SK-N-SH (cell line): ENCODE results near the gene TMEM131. TPM values are rescaled to one million over a fixed set of nuclear protein-coding genes. Genes with fewer than 3 reads are reported as not detected.

Source experiments
- CTCF ChIA-PET: fragments of 300-600, 350-600 bp; formaldehyde crosslinking; extraction: SDS; loops from one replicate; lab custom pipeline; 2021; lab: Yijun Ruan, JAX
- POLR2A ChIA-PET: fragments of 350-600 bp; sonication (Branson Sonifier 250); formaldehyde crosslinking; extraction: SDS; loops from one replicate; lab custom pipeline; 2020; ENCODE audit warnings: antibody characterized with exemption, inconsistent platforms; lab: Yijun Ruan, JAX
- DNase-seq: peaks from one replicate; pipeline ENCODE4 v3.0.0; 2012
- H2AFZ ChIP-seq: fragments of 200-600 bp; sonication (generic); 2 replicates; pipeline ENCODE4 v1.8.1; 2016; ENCODE audit warnings: antibody characterized with exemption, mild to moderate bottlenecking, low read depth
- H3F3A ChIP-seq: fragments of 200-600 bp; sonication (generic); replicated peaks from 2 replicates; pipeline ENCODE3; 2016; ENCODE audit warnings: antibody characterized with exemption, mild to moderate bottlenecking; ENCODE audit not compliant: insufficient read depth
- H3K27ac ChIP-seq, 2 experiments: fragments of 200-500 bp in 1 of 2; fragments of 200-600 bp in 1 of 2; sonication (Bioruptor generic) in 1 of 2; sonication (generic), shearing (Covaris generic) in 1 of 2; 2 replicates each; pipeline versions ENCODE4 v1.5.1 to v1.6.1; 2014 to 2016; ENCODE audit warnings: low read depth in 2 of 2, inconsistent platforms in 1 of 2, low read length in 1 of 2, mild to moderate bottlenecking in 1 of 2, mixed read lengths in 1 of 2
- H3K27me3 ChIP-seq: fragments of 200-600 bp; sonication (generic), shearing (Covaris generic); 2 replicates; pipeline ENCODE4 v1.6.1; 2016; ENCODE audit warnings: mixed run types; ENCODE audit not compliant: insufficient read depth
- H3K36me3 ChIP-seq, 2 experiments: fragments of 200-500 bp in 1 of 2; fragments of 200-600 bp in 1 of 2; sonication (Bioruptor generic) in 1 of 2; sonication (generic) in 1 of 2; replicated peaks in 1 of 2; 2 replicates each; pipeline versions ENCODE3 to v1.5.1; 2014 to 2016; ENCODE audit warnings: low read length in 1 of 2, mild to moderate bottlenecking in 1 of 2; ENCODE audit not compliant: insufficient read depth in 2 of 2, control insufficient read depth in 1 of 2
- H3K4me1 ChIP-seq, 2 experiments: fragments of 200-500 bp in 1 of 2; fragments of 200-600 bp in 1 of 2; sonication (Bioruptor generic) in 1 of 2; sonication (generic), shearing (Covaris generic) in 1 of 2; 2 replicates each; pipeline versions ENCODE4 v1.5.1 to v1.6.1; 2014 to 2016; ENCODE audit warnings: low read depth in 1 of 2, low read length in 1 of 2, mixed run types in 1 of 2; ENCODE audit not compliant: insufficient read depth in 2 of 2, control insufficient read depth in 1 of 2
- H3K4me2 ChIP-seq: fragments of 200-600 bp; sonication (generic), shearing (Covaris generic); 2 replicates; pipeline ENCODE4 v1.6.1; 2017; ENCODE audit warnings: mixed run types
- H3K4me3 ChIP-seq, 2 experiments: fragments of 200-500 bp in 1 of 2; fragments of 200-600 bp in 1 of 2; sonication (Bioruptor generic) in 1 of 2; sonication (generic), shearing (Covaris generic) in 1 of 2; 2 replicates each; pipeline versions ENCODE4 v1.5.1 to v1.8.1; 2014 to 2016; ENCODE audit warnings: low read depth in 2 of 2, inconsistent platforms in 1 of 2, low read length in 1 of 2, mild to moderate bottlenecking in 1 of 2, mixed read lengths in 1 of 2, moderate library complexity in 1 of 2
- H3K79me2 ChIP-seq: fragments of 200-600 bp; sonication (generic); 2 replicates; pipeline ENCODE4 v1.8.1; 2017; ENCODE audit warnings: mild to moderate bottlenecking; ENCODE audit not compliant: insufficient read depth
- H3K9ac ChIP-seq: fragments of 200-600 bp; sonication (generic); 2 replicates; pipeline ENCODE4 v1.6.1; 2017; ENCODE audit warnings: mixed run types
- H3K9me2 ChIP-seq: fragments of 200-600 bp; sonication (generic); 2 replicates; pipeline ENCODE4 v1.6.1; 2017; ENCODE audit warnings: mixed run types
- H3K9me3 ChIP-seq: fragments of 200-600 bp; sonication (generic); 2 replicates; pipeline ENCODE4 v1.6.1; 2017; ENCODE audit warnings: mixed run types, mild to moderate bottlenecking, moderate library complexity
- H4K20me1 ChIP-seq: fragments of 200-600 bp; sonication (generic); 2 replicates; pipeline ENCODE4 v1.6.1; 2017; ENCODE audit warnings: mild to moderate bottlenecking, mixed run types; ENCODE audit not compliant: insufficient read depth
- EP300 ChIP-seq, 2 experiments: IDR thresholded peaks; 2 replicates each; pipeline versions ENCODE4 v1.4.0 to v1.6.1; 2012; ENCODE audit warnings: borderline replicate concordance in 1 of 2, low read depth in 1 of 2, low read length in 1 of 2
- EZH2phosphoT487 ChIP-seq: fragments of 200-600 bp; sonication (generic); IDR thresholded peaks from 2 replicates; pipeline ENCODE4 v1.6.1; 2017; ENCODE audit warnings: low read depth, mixed run types, mild to moderate bottlenecking, antibody characterized with exemption, moderate library complexity, borderline replicate concordance
- FOSL2 ChIP-seq: IDR thresholded peaks from 2 replicates; pipeline ENCODE4 v1.4.0; 2012; ENCODE audit warnings: low read depth, mild to moderate bottlenecking, moderate library complexity, borderline replicate concordance
- FOXJ3 ChIP-seq: sonication (generic); formaldehyde crosslinking; IDR thresholded peaks from 2 replicates; pipeline ENCODE4 v1.5.1; 2020; ENCODE audit warnings: mild to moderate bottlenecking, missing genetic modification reagents
- IRF3 ChIP-seq: fragments of 150-350 bp; IDR thresholded peaks from 2 replicates; pipeline ENCODE4 v1.6.1; 2016; ENCODE audit warnings: mild to moderate bottlenecking, low read depth, low read length
- JUND ChIP-seq: IDR thresholded peaks from 2 replicates; pipeline ENCODE4 v1.4.0; 2012
- MEF2A ChIP-seq: IDR thresholded peaks from 2 replicates; pipeline ENCODE4 v1.4.0; 2012; ENCODE audit warnings: low read depth, borderline replicate concordance
- MXI1 ChIP-seq: IDR thresholded peaks from 2 replicates; pipeline ENCODE4 v1.6.1; 2012; ENCODE audit warnings: mild to moderate bottlenecking, low read depth, low read length, improper control_type of control experiment
- NRF1 ChIP-seq: IDR thresholded peaks from 2 replicates; pipeline ENCODE4 v1.6.1; 2012; ENCODE audit warnings: low read depth, mild to moderate bottlenecking, low read length
- POLR2AphosphoS5 ChIP-seq: IDR thresholded peaks from 2 replicates; pipeline ENCODE4 v1.6.1; 2012; ENCODE audit warnings: low read depth, low read length
- SIN3A ChIP-seq: IDR thresholded peaks from 2 replicates; pipeline ENCODE4 v1.6.1; 2012; ENCODE audit warnings: low read depth, mild to moderate bottlenecking, low read length, moderate library complexity, borderline replicate concordance
- SMC3 ChIP-seq: IDR thresholded peaks from 2 replicates; pipeline ENCODE4 v1.6.1; 2012; ENCODE audit warnings: low read depth, low read length, improper control_type of control experiment
- TCF12 ChIP-seq: IDR thresholded peaks from 2 replicates; pipeline ENCODE4 v1.4.0; 2012
- TEAD4 ChIP-seq: IDR thresholded peaks from 2 replicates; pipeline ENCODE4 v1.4.0; 2012; ENCODE audit warnings: mild to moderate bottlenecking, borderline replicate concordance; ENCODE audit not compliant: insufficient read depth
- USF1 ChIP-seq: IDR thresholded peaks from 2 replicates; pipeline ENCODE4 v1.4.0; 2012; ENCODE audit warnings: low read depth, borderline replicate concordance
- WGBS: methylation state at CpG from one replicate; pipeline ENCODE4 v1.1.6; 2017; ENCODE audit warnings: low lambda C conversion rate; 5-methylcytosine and 5-hydroxymethylcytosine counted together
- polyA plus RNA-seq, 3 experiments: library from polyadenylated mRNA; depleted of rRNA; stranded (reverse); fragments of >200 nt; gene quantifications; 2 replicates each; pipeline ENCODE4 v1.2.3, GENCODE V29; 2012
- TF ChIP-seq, protein P1 (sequence below): IDR thresholded peaks from 2 replicates; pipeline ENCODE4 v1.4.0; 2012; ENCODE audit warnings: low read depth, borderline replicate concordance
- TF ChIP-seq, protein P2 (sequence below): IDR thresholded peaks from 2 replicates; pipeline ENCODE4 v1.4.0; 2012; ENCODE audit warnings: low read depth
- TF ChIP-seq, protein P3 (sequence below): fragments of 150-350 bp; IDR thresholded peaks from 2 replicates; pipeline ENCODE4 v1.6.1; 2017; ENCODE audit warnings: antibody characterized with exemption, low read length, low read depth, borderline replicate concordance

TMEM131 gene
- polyA plus RNA-seq, 1 of the 3 experiments (the other 2 are of a cell fraction): 9.1 TPM

DNA sequence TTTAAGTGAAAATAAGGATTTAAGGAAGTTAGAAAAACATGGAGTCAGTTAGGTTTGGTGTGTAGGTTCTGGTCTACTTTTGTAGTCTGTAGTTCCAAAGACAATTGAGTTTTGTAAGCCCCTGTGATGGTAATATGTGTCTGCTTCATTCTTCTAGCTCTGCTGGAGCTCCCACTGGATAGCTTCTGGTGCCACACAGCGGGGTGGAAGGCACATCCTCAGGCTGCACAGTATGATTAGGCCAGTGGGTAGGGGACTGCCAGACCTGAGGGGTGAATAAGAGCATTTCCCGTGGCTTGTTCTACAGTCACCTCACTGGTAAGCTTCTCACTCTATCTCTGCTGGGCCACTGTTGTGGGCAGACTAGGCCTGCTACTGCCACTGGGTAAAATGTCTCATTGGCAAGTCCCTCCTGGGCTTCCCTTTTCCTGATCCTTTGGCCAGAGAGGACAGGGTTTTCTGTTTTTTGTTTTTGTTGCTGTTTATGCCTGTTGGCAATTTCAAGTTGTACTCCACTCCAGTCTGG, 44.5 kb downstream of the TMEM131 start:
- no peak for DNase-seq
- H3K9ac ChIP-seq: peak overlapping the region; percentile 22; the same call in 1 of the 2 replicates

More for the DNA sequence above, 44.5 kb downstream of the TMEM131 start:
- peak overlapping the region; percentile 61 to 76; a peak in 3 of 4 replicates for H3K27ac ChIP-seq
- H3K36me3 ChIP-seq: no peaks in the 10 kb centered on the region
- peaks cover 82% of the 10 kb centered on the region for H3K79me2 ChIP-seq
- 70% methylated on average over 2 of the region's 2 CpGs for WGBS
- CTCF ChIA-PET: no interaction called here
- no peaks in the 10 kb centered on the region for H3K27me3 ChIP-seq
- no peak overlapping the region; a peak in 1 of 4 replicates for H3K4me3 ChIP-seq
- TF ChIP-seq POLR2AphosphoS5 (no peak), JUND (no peak), MXI1 (no peak), EP300 (IDR thresholded peaks at IDR 0.05; ENCODE audit: borderline replicate concordance in 1 of 2, low read depth in 1 of 2, low read length in 1 of 2) (no peak), USF1 (no peak), TEAD4 (no peak), FOSL2 (no peak), TCF12 (no peak), IRF3 (no peak), SMC3 (no peak), NRF1 (no peak), EZH2phosphoT487 (no peak), FOXJ3 (CRISPR knock-in tag) (no peak), SIN3A (no peak), MEF2A (no peak)
- TF ChIP-seq, protein P1, sequence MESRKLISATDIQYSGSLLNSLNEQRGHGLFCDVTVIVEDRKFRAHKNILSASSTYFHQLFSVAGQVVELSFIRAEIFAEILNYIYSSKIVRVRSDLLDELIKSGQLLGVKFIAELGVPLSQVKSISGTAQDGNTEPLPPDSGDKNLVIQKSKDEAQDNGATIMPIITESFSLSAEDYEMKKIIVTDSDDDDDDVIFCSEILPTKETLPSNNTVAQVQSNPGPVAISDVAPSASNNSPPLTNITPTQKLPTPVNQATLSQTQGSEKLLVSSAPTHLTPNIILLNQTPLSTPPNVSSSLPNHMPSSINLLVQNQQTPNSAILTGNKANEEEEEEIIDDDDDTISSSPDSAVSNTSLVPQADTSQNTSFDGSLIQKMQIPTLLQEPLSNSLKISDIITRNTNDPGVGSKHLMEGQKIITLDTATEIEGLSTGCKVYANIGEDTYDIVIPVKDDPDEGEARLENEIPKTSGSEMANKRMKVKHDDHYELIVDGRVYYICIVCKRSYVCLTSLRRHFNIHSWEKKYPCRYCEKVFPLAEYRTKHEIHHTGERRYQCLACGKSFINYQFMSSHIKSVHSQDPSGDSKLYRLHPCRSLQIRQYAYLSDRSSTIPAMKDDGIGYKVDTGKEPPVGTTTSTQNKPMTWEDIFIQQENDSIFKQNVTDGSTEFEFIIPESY: no peak
- TF ChIP-seq, protein P2, sequence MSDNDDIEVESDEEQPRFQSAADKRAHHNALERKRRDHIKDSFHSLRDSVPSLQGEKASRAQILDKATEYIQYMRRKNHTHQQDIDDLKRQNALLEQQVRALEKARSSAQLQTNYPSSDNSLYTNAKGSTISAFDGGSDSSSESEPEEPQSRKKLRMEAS: no peak
- TF ChIP-seq, protein P3, sequence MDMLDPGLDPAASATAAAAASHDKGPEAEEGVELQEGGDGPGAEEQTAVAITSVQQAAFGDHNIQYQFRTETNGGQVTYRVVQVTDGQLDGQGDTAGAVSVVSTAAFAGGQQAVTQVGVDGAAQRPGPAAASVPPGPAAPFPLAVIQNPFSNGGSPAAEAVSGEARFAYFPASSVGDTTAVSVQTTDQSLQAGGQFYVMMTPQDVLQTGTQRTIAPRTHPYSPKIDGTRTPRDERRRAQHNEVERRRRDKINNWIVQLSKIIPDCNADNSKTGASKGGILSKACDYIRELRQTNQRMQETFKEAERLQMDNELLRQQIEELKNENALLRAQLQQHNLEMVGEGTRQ: no peak
- TF ChIP-seq, all 33 proteins: peak for 0
- Histone ChIP-seq H2AFZ (no peak overlapping the region), H3K9me3 (no peaks in the 10 kb centered on the region), H3F3A (peaks cover 14% of the 10 kb centered on the region), H4K20me1 (peaks cover 9% of the 10 kb centered on the region; the same call in 1 of the 2 replicates), H3K4me1 (peaks cover 7 to 18% of the 10 kb centered on the region in 2 experiments), H3K4me2 (peak overlapping the region; percentile 75), H3K9me2 (no peaks in the 10 kb centered on the region)
- POLR2A ChIA-PET: no interaction called here
